Adrenal gland (tissue), 5 donors: ENCODE results near the gene PRRC2A.

ENCODE experiments used
- CTCF ChIP-seq, 6 experiments: fragments of 450-650 bp in 4 of 6; fragments of 200-600 bp in 2 of 6; sonication (generic) in 1 of 6; IDR thresholded peaks; 1 replicate in 5 of 6; 2 replicates in 1 of 6; pipeline versions ENCODE4 v1.5.1 to v1.8.0; 2016 to 2021; ENCODE audit warnings: antibody characterized with exemption in 6 of 6, mild to moderate bottlenecking in 2 of 6, moderate library complexity in 1 of 6
- POLR2A ChIP-seq, 2 donors: fragments of 450-650 bp; IDR thresholded peaks; one replicate each; pipeline ENCODE4 v1.6.1; 2017; ENCODE audit warnings: antibody characterized with exemption in 2 of 2, mild to moderate bottlenecking in 2 of 2, moderate library complexity in 1 of 2
- donor health status: DM: no; HTN: no; CAD: no.

- TF ChIP-seq POLR2A (IDR thresholded peaks at IDR 0.05) (peak; percentile 40 to 83), CTCF (IDR thresholded peaks at IDR 0.05) (no peak)
These were observed 45.2 kb downstream of the PRRC2A start, which contains the start of gene CSNK2B for GRCh38 chr6:31665501-31666336.
